H9 (cell line): ENCODE results near the gene S100A4. TPM values are rescaled to one million over a fixed set of nuclear protein-coding genes. Genes with fewer than 3 reads are reported as not detected.

Source experiments
- DNase-seq: peaks from one replicate; pipeline ENCODE4 v3.0.0-alpha.2; 2017
- H2AFZ ChIP-seq: one replicate; pipeline ENCODE4 v1.6.1; 2013; ENCODE audit warnings: mild to moderate bottlenecking, low read length, control low read depth, moderate library complexity
- H2AK5ac ChIP-seq: 2 replicates; pipeline ENCODE4 v1.6.1; 2013; ENCODE audit warnings: low read length, control low read depth, mixed read lengths; ENCODE audit not compliant: insufficient read length
- H2BK120ac ChIP-seq: one replicate; pipeline ENCODE4 v1.6.1; 2013; ENCODE audit warnings: low read depth, mild to moderate bottlenecking, low read length, control low read depth, inconsistent platforms; ENCODE audit not compliant: poor library complexity, severe bottlenecking
- H2BK12ac ChIP-seq: 2 replicates; pipeline ENCODE4 v1.6.1; 2013; ENCODE audit warnings: low read length, control low read depth, mixed read lengths, low read depth; ENCODE audit not compliant: insufficient read length
- H2BK15ac ChIP-seq: 2 replicates; pipeline ENCODE4 v1.6.1; 2013; ENCODE audit warnings: low read depth, low read length, control low read depth
- H2BK20ac ChIP-seq: one replicate; pipeline ENCODE4 v1.6.1; 2013; ENCODE audit warnings: low read depth, mild to moderate bottlenecking, low read length, control low read depth, inconsistent platforms; ENCODE audit not compliant: poor library complexity, severe bottlenecking
- H2BK5ac ChIP-seq: 2 replicates; pipeline ENCODE4 v1.6.1; 2013; ENCODE audit warnings: low read length, control low read depth, mixed read lengths; ENCODE audit not compliant: insufficient read length
- H3K14ac ChIP-seq: 2 replicates; pipeline ENCODE4 v1.6.1; 2013; ENCODE audit warnings: low read length, control low read depth; ENCODE audit not compliant: insufficient read depth
- H3K18ac ChIP-seq: 2 replicates; pipeline ENCODE4 v1.6.1; 2013; ENCODE audit warnings: low read depth, mild to moderate bottlenecking, mixed read lengths, low read length, control low read depth; ENCODE audit not compliant: insufficient read length
- H3K23ac ChIP-seq: 2 replicates; pipeline ENCODE4 v1.6.1; 2013; ENCODE audit warnings: low read length, control low read depth, mixed read lengths, low read depth; ENCODE audit not compliant: insufficient read length
- H3K23me2 ChIP-seq: 2 replicates; pipeline ENCODE4 v1.6.1; 2013; ENCODE audit warnings: low read depth, mild to moderate bottlenecking, mixed read lengths, low read length, control low read depth; ENCODE audit not compliant: insufficient read length, poor library complexity, severe bottlenecking
- H3K27ac ChIP-seq: 2 replicates; pipeline ENCODE4 v1.5.1; 2013; ENCODE audit warnings: low read length, control low read depth, mixed read lengths, low read depth; ENCODE audit not compliant: insufficient read length
- H3K27me3 ChIP-seq: 2 replicates; pipeline ENCODE4 v1.6.1; 2013; ENCODE audit warnings: low read length, control low read depth, inconsistent platforms; ENCODE audit not compliant: insufficient read depth
- H3K4ac ChIP-seq: 2 replicates; pipeline ENCODE4 v1.6.1; 2013; ENCODE audit warnings: low read depth, mild to moderate bottlenecking, control low read depth, inconsistent platforms, low read length, moderate library complexity
- H3K4me1 ChIP-seq: 2 replicates; pipeline ENCODE4 v1.6.1; 2013; ENCODE audit warnings: low read length, control low read depth, inconsistent platforms; ENCODE audit not compliant: insufficient read depth
- H3K4me2 ChIP-seq: 2 replicates; pipeline ENCODE4 v1.6.1; 2013; ENCODE audit warnings: low read length, control low read depth, mixed read lengths; ENCODE audit not compliant: insufficient read length, insufficient read depth
- H3K56ac ChIP-seq: 2 replicates; pipeline ENCODE4 v1.6.1; 2013; ENCODE audit warnings: low read depth, mild to moderate bottlenecking, mixed read lengths, low read length, control low read depth; ENCODE audit not compliant: insufficient read length
- H3K79me1 ChIP-seq: 2 replicates; pipeline ENCODE4 v1.6.1; 2013; ENCODE audit warnings: low read depth, mild to moderate bottlenecking, moderate library complexity, low read length, control low read depth, inconsistent platforms; ENCODE audit not compliant: insufficient read depth, poor library complexity, severe bottlenecking
- H3K79me2 ChIP-seq: 2 replicates; pipeline ENCODE4 v1.6.1; 2013; ENCODE audit warnings: low read length, control low read depth, inconsistent platforms; ENCODE audit not compliant: insufficient read depth
- H3K9ac ChIP-seq: 2 replicates; pipeline ENCODE4 v1.6.1; 2013; ENCODE audit warnings: low read length, control low read depth, mixed read lengths; ENCODE audit not compliant: insufficient read length; ENCODE audit errors: extremely low read depth
- H3K9me3 ChIP-seq: one replicate; pipeline ENCODE4 v1.6.1; 2013; ENCODE audit warnings: low read depth, low read length, inconsistent platforms; ENCODE audit not compliant: control insufficient read depth
- H3T11ph ChIP-seq: one replicate; pipeline ENCODE4 v1.6.1; 2013; ENCODE audit warnings: mild to moderate bottlenecking, low read length, control low read depth, inconsistent platforms
- H4K20me1 ChIP-seq: one replicate; pipeline ENCODE4 v1.6.1; 2013; ENCODE audit not compliant: control insufficient read depth, insufficient read length, insufficient read depth
- H4K5ac ChIP-seq: 2 replicates; pipeline ENCODE4 v1.6.1; 2013; ENCODE audit warnings: low read depth, mild to moderate bottlenecking, mixed read lengths, low read length, control low read depth; ENCODE audit not compliant: insufficient read length
- H4K8ac ChIP-seq: replicated peaks from 2 replicates; pipeline ENCODE4 v1.6.1; 2013; ENCODE audit warnings: low read length, control low read depth, mixed read lengths, low read depth; ENCODE audit not compliant: insufficient read length
- H4K91ac ChIP-seq: 2 replicates; pipeline ENCODE4 v1.6.1; 2013; ENCODE audit warnings: low read depth, mild to moderate bottlenecking, moderate library complexity, mixed read lengths, low read length, control low read depth; ENCODE audit not compliant: insufficient read length
- H3K27ac Mint-ChIP-seq, 3 experiments: 2 replicates in 2 of 3; 3 replicates in 1 of 3; pipeline ENCODE4 v1.8.0; 2020 to 2021; ENCODE audit warnings: mixed read lengths in 3 of 3, mild to moderate bottlenecking in 1 of 3, moderate library complexity in 1 of 3
- H3K27me3 Mint-ChIP-seq: 2 replicates; pipeline ENCODE4 v1.8.0; 2021; ENCODE audit warnings: low read depth, mild to moderate bottlenecking, moderate library complexity, mixed read lengths
- H3K36me3 Mint-ChIP-seq, 3 experiments: 2 replicates in 2 of 3; 3 replicates in 1 of 3; pipeline ENCODE4 v1.8.0; 2020 to 2021; ENCODE audit warnings: low read depth in 3 of 3, mixed read lengths in 3 of 3; ENCODE audit not compliant: insufficient read depth in 1 of 3
- H3K4me1 Mint-ChIP-seq, 2 experiments: 2 replicates each; pipeline ENCODE4 v1.8.0; 2020; ENCODE audit warnings: mixed read lengths in 2 of 2
- H3K4me3 Mint-ChIP-seq, 2 experiments: 2 replicates in 1 of 2; 3 replicates in 1 of 2; pipeline ENCODE4 v1.8.0; 2020 to 2021; ENCODE audit warnings: mild to moderate bottlenecking in 2 of 2, mixed read lengths in 2 of 2, moderate library complexity in 1 of 2
- H3K9me3 Mint-ChIP-seq, 2 experiments: 2 replicates in 1 of 2; 3 replicates in 1 of 2; pipeline ENCODE4 v1.8.0; 2020; ENCODE audit warnings: mild to moderate bottlenecking in 2 of 2, mixed read lengths in 2 of 2, moderate library complexity in 1 of 2
- CTCF ChIP-seq: fragments of 200-600 bp; sonication (generic); conservative IDR thresholded peaks from 3 replicates; pipeline ENCODE4 v1.8.0; 2021; ENCODE audit warnings: antibody characterized with exemption, mild to moderate bottlenecking
- WGBS: extraction: QIAGEN DNeasy Blood & Tissue Kit; methylation state at CpG from one replicate; pipeline ENCODE4 v1.1.7; 2013; ENCODE audit warnings: missing lambda C conversion rate, low lambda C conversion rate, mixed read lengths; ENCODE audit not compliant: insufficient read length; ENCODE audit errors: extremely low coverage; 5-methylcytosine and 5-hydroxymethylcytosine counted together
- total RNA-seq: library from RNA; stranded (reverse); gene quantifications from 2 replicates; pipeline ENCODE4 v1.2.1, GENCODE V29; 2021

Gene S100A4
- total RNA-seq, 1 experiment from 2014 or later = 9.0 TPM

GRCh38 chr1:153560241-153560640 is 14.6 kb upstream of the S100A4 start:
- Histone ChIP-seq H2BK20ac (no peak overlapping the region), H4K91ac (no peak overlapping the region), H2BK15ac (no peak overlapping the region), H3K23me2 (no peaks in the 10 kb centered on the region), H3K18ac (no peak overlapping the region), H2BK12ac (no peak overlapping the region), H3K27me3 (no peaks in the 10 kb centered on the region), H3K14ac (no peak overlapping the region), H3T11ph (no peak overlapping the region), H3K23ac (no peak overlapping the region), H3K4ac (no peak overlapping the region), H3K4me2 (no peak overlapping the region), H4K8ac (no peak overlapping the region), H3K27ac (no peak overlapping the region), H4K20me1 (no peaks in the 10 kb centered on the region), H3K9me3 (no peaks in the 10 kb centered on the region), H3K56ac (no peak overlapping the region), H2AFZ (no peak overlapping the region), H2BK120ac (no peak overlapping the region), H4K5ac (no peak overlapping the region), H3K79me1 (no peaks in the 10 kb centered on the region), H3K9ac (no peak overlapping the region), H2AK5ac (no peak overlapping the region), H3K4me1 (no peaks in the 10 kb centered on the region), H3K79me2 (no peaks in the 10 kb centered on the region), H2BK5ac (no peak overlapping the region)
- Mint-ChIP-seq H3K9me3 (no peaks in the 10 kb centered on the region), H3K4me3 (no peak overlapping the region), H3K27ac (no peak overlapping the region), H3K36me3 (no peaks in the 10 kb centered on the region), H3K27me3 (no peaks in the 10 kb centered on the region), H3K4me1 (peaks cover under 1% of the 10 kb centered on the region in 2 experiments; a peak in 2 of 4 replicates)
- TF ChIP-seq CTCF = no peak
- DNase-seq = no peak
- no CpG with 5 or more reads among the region's 2 CpGs for WGBS
